Measurements from ENCODE around the gene ATP2C2.

ATP2C2 gene

DNA sequence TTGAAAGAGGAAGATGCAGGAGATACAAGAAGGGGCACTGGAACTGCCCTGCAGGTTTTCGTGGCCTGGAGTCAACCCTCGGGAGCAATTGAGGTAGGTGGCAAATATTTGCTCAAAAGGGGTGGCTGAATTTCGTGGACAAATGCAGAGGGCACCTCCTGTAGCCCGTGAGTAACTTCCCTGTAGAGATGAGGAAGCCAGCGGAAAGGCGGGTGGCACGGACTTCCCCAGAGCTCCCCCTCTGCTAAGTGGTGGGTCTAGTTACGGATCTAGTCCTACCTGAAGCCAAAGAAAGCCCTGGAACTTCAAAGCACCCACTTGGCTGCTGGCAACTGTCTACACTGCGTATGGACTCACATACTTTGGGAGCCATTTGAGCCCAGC is 1.0 kb upstream of the ATP2C2 start:
- no peak overlapping the region for H3K27ac ChIP-seq
- TF ChIP-seq ZFX (IDR thresholded peaks at IDR 0.05) = no peak
- TF ChIP-seq, protein P1, sequence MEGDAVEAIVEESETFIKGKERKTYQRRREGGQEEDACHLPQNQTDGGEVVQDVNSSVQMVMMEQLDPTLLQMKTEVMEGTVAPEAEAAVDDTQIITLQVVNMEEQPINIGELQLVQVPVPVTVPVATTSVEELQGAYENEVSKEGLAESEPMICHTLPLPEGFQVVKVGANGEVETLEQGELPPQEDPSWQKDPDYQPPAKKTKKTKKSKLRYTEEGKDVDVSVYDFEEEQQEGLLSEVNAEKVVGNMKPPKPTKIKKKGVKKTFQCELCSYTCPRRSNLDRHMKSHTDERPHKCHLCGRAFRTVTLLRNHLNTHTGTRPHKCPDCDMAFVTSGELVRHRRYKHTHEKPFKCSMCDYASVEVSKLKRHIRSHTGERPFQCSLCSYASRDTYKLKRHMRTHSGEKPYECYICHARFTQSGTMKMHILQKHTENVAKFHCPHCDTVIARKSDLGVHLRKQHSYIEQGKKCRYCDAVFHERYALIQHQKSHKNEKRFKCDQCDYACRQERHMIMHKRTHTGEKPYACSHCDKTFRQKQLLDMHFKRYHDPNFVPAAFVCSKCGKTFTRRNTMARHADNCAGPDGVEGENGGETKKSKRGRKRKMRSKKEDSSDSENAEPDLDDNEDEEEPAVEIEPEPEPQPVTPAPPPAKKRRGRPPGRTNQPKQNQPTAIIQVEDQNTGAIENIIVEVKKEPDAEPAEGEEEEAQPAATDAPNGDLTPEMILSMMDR (conservative IDR thresholded peaks at IDR 0.05) = no peak

DNA sequence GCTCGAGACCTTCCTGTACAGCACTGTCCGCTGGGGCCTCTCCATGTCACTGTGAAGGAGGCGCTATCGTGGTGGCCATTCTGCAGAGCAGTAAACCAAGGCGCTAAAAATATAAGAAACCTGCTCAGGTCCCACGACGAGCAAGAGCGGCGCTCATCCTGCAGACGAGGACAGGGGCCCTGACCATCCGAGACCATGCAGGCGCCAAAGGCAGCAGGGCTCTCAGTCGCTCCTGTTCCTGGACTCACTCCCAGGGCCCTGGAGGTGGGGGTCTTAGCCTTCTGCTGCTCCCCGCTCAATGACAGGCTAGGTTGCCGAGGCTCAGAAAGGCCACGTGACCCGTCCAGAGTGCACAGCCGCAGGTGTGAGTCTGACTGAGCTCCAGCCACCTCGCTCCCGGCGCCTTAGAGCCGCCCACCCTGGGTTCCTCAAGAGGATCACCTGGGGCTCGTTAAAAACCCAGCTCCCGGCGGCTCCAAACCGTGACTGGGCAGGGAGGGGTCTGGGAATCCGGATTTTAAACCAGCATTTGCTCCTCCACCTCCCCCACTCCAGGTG is 509 bp upstream of the ATP2C2 start:
- TF ChIP-seq, protein P1 (conservative IDR thresholded peaks at IDR 0.05) = no peak
- no peak for TF ChIP-seq ZFX (IDR thresholded peaks at IDR 0.05)

DNA sequence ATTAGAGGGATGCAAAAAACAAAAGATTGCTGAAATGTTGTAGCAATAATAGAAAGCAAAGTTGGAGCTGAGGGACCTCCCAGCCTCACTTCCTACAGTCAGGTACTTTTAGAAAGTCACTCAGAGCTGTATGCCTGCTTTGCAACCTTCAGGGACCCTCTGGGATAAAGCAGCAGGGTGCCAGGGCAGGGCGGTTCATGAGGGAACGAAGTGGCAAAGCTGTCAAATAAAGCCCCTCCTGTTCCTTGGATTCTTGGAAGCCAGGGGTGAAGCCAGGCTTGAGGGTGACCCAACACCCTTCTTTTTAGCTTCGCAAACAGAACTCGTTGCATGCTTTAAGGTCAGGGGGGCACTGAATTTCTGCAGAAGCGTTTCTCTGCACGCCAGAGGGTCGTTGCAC is 767 bp downstream of the ATP2C2 start:
- TF ChIP-seq, protein P1 (conservative IDR thresholded peaks at IDR 0.05) = no peak
- TF ChIP-seq ZFX (IDR thresholded peaks at IDR 0.05) = no peak
- H3K27ac ChIP-seq = peak overlapping the region; percentile 78

More for the DNA sequence above, 509 bp upstream of the ATP2C2 start:
- H3K27ac ChIP-seq = peak overlapping the region; percentile 78

DNA sequence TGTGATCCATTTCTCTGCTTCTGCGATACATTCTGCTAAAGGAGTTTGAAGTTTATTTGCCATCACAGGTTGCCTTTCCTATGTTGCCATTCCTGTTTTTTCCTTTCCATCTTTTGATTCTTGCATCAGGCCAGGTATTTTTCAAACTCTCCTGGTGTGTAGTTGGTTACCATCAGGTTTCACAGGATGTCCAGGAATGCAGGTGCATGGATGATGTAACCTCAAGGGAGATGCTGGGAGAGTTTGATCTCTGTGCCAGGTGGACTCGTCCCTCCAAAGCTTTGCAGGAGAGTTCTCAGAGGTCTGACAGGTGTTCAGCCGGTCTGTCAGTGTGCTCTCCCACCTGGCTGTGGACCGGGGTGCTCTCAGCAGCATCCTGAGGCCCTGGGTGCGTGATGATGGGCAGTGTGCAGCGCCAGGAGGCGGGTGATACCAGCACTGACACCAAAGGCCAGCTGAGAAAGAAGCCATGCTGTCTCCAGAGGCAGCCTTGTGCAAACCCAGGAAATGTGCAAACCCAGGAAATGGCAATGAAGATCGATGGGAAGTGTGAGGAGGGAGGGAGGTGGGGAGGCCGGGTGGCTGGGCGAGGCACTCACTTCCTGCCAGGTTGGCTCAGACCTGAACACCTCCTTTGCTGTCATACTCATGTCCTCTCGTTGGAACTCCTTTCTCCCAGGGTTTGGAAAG is 1.7 kb downstream of the ATP2C2 start:
- TF ChIP-seq, protein P1 (conservative IDR thresholded peaks at IDR 0.05) = no peak
- no peak for TF ChIP-seq ZFX (IDR thresholded peaks at IDR 0.05)
- H3K27ac ChIP-seq = peak overlapping the region; percentile 34

DNA sequence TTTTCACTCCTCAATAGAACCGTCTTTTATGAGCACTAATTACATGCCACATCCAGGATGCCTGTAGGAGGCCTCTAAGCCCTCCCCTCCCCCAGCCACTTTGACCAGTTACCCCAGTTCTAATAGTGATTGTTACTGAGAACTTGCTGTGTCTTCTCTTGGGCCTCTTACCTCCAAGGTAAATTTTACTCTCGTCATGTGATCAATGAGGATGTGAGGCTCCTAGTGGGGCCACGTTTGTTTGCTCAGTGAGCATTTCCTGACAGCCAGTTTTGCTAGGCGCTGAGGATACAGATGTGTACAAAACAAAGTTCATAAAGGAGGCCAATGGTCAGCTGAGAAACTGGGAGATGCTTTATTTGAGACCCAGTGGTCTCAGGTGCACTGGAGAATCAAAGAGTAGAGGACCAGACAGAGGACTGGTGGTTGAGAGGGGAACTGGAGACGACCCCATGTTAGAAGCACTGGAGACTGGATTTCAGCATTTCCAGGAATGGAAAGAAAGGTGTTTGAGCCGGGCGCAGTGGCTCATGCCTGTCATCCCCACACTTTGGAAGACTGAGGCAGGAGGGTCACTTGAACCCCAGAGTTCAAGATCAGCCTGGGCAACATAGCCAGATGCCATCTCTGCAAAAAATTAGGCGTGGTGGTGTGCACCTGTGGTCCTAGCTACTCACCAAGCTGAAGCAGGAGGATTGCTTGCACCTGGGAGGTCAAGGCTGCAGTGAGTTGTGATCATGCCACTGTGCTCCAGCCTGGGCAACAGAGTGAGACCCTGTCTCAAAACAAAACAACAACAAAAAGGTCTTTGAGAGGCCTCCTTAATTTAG is 2.6 kb downstream of the ATP2C2 start:
- TF ChIP-seq ZFX (IDR thresholded peaks at IDR 0.05) = no peak
- TF ChIP-seq, protein P1 (conservative IDR thresholded peaks at IDR 0.05) = no peak
- peak overlapping the region; percentile 34 for H3K27ac ChIP-seq

DNA sequence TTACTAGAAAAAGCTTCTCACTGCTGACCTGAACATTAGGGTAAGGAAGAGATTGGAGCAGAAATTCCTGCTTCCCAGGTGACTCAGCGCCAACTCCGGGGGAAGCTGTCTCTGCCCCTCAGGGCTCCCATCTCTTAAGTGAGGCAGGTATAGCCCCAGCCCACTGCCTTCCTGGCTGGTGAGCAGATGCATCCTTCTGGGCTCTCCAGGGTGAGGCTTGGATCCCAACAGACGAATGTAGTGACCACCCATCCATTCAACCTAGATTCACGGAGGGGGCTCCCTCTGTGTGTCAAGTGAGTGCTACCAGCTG is 3.2 kb downstream of the ATP2C2 start:
- TF ChIP-seq, protein P1 (conservative IDR thresholded peaks at IDR 0.05) = no peak
- no peak for TF ChIP-seq ZFX (IDR thresholded peaks at IDR 0.05)
- peak overlapping the region; percentile 34 for H3K27ac ChIP-seq

DNA sequence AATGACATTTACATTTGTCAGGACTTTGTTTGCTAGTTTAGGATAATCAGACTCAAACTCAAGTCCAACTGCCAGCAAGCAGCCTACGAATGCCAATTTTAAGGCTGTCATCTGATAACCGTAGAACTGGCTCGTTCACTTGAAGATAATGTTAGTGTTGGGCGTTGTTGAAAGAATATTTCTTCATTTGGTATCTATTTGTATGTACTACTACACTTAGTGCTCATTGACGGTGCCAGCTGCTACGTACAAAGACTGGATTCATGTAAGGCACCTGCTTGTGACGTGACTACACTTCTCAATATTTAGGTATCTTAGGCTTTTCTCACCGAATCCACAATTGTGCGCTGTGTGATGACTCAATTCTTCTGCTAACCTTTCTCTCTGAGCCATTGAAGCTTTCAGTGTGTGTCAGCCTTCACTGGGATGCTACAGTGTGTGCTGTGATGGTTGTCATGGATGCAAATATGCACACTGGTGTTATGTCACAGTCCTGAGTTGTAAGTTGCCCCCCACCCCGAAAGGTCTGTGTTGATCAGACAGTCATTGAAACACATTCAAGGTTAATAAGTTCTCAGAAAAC is 5.7 kb downstream of the ATP2C2 start:
- no peak overlapping the region for H3K27ac ChIP-seq
- TF ChIP-seq, protein P1 (conservative IDR thresholded peaks at IDR 0.05) = no peak
- TF ChIP-seq ZFX (IDR thresholded peaks at IDR 0.05) = no peak

Measured in C4-2B (cell line).